Keratinocyte (primary cell): ENCODE results near the gene DACT3. TPM values are rescaled to one million over a fixed set of nuclear protein-coding genes. Genes with fewer than 3 reads are reported as not detected.

ENCODE experiments used
- DNase-seq: peaks from one replicate; pipeline ENCODE4 v3.0.0-alpha.2; 2011; ENCODE audit warnings: low read depth, missing footprints, low spot score
- FAIRE-seq: peaks from 2 replicates; lab custom pipeline; 2011; peaks lifted over from hg19 to GRCh38; lab: Jason Lieb, UNC
- H2AFZ ChIP-seq: 2 replicates; pipeline ENCODE4 v1.6.0; 2012; ENCODE audit warnings: low read length, control low read depth, inconsistent platforms; ENCODE audit not compliant: control insufficient read depth
- H3K27ac ChIP-seq: 2 replicates; pipeline ENCODE4 v1.5.1; 2011; ENCODE audit warnings: low read length; ENCODE audit not compliant: control insufficient read depth, insufficient read depth
- H3K27me3 ChIP-seq: 3 replicates; pipeline ENCODE4 v1.6.0; 2011; ENCODE audit warnings: low read length; ENCODE audit not compliant: control insufficient read depth, insufficient read depth; ENCODE audit errors: extremely low read depth
- H3K36me3 ChIP-seq, 2 experiments: 2 replicates in 1 of 2; 3 replicates in 1 of 2; pipeline ENCODE4 v1.5.1; 2011; ENCODE audit warnings: low read length in 2 of 2, mild to moderate bottlenecking in 1 of 2; ENCODE audit not compliant: control insufficient read depth in 2 of 2, insufficient read depth in 2 of 2; ENCODE audit errors: extremely low read depth in 1 of 2
- H3K4me1 ChIP-seq: 3 replicates; pipeline ENCODE4 v1.5.1; 2011; ENCODE audit warnings: low read length; ENCODE audit not compliant: control insufficient read depth, insufficient read depth; ENCODE audit errors: extremely low read depth
- H3K4me2 ChIP-seq: 3 replicates; pipeline ENCODE4 v1.6.0; 2011; ENCODE audit warnings: low read depth, low read length; ENCODE audit not compliant: control insufficient read depth, insufficient read depth; ENCODE audit errors: extremely low read depth
- H3K4me3 ChIP-seq, 3 experiments: fragments of 200-600 bp in 1 of 3; sonication (generic) in 1 of 3; 2 replicates in 2 of 3; 3 replicates in 1 of 3; pipeline ENCODE4 v1.5.1; 2011 to 2016; ENCODE audit warnings: low read length in 3 of 3, mild to moderate bottlenecking in 3 of 3, control low read depth in 2 of 3, inconsistent platforms in 1 of 3, low read depth in 1 of 3, mixed read lengths in 1 of 3, mixed run types in 1 of 3, moderate library complexity in 1 of 3; ENCODE audit not compliant: control insufficient read depth in 2 of 3, insufficient read depth in 2 of 3; ENCODE audit errors: extremely low read depth in 1 of 3
- H3K79me2 ChIP-seq: 2 replicates; pipeline ENCODE4 v1.6.0; 2012; ENCODE audit warnings: low read length; ENCODE audit not compliant: control insufficient read depth, insufficient read depth
- H3K9ac ChIP-seq: 3 replicates; pipeline ENCODE4 v1.6.0; 2011; ENCODE audit warnings: low read length; ENCODE audit not compliant: control insufficient read depth, insufficient read depth; ENCODE audit errors: extremely low read depth
- H3K9me1 ChIP-seq: 3 replicates; pipeline ENCODE4 v1.6.0; 2011; ENCODE audit warnings: low read length; ENCODE audit not compliant: control insufficient read depth, insufficient read depth; ENCODE audit errors: extremely low read depth
- H3K9me3 ChIP-seq: 2 replicates; pipeline ENCODE4 v1.5.1; 2012; ENCODE audit warnings: low read depth, low read length; ENCODE audit not compliant: control insufficient read depth
- H4K20me1 ChIP-seq: 3 replicates; pipeline ENCODE4 v1.6.0; 2011; ENCODE audit warnings: low read length; ENCODE audit not compliant: control insufficient read depth, insufficient read depth; ENCODE audit errors: extremely low read depth
- EZH2 ChIP-seq: IDR thresholded peaks from one replicate; pipeline ENCODE4 v1.6.1; 2012; ENCODE audit warnings: inconsistent platforms, mild to moderate bottlenecking, low read length, moderate library complexity
- dilution Hi-C: fragments of 300-500 bp; cut with MboI; formaldehyde crosslinking; loops from one replicate; pipeline ENCODE4 v1.7.0; 2020; ENCODE audit warnings: low sequenced_read_pairs; ENCODE audit not compliant: extremely low pct_ligation_motif_present
- polyA plus RNA-seq, 5 experiments: library from polyadenylated mRNA; depleted of rRNA in 3 of 5; stranded (reverse) in 3 of 5; stranded (forward) in 1 of 5; unstranded in 1 of 5; fragments of >200 nt; gene quantifications; 1 replicate in 1 of 5; 2 replicates in 3 of 5; 3 replicates in 1 of 5; pipeline versions ENCODE4 v1.2.1 to v1.2.3, GENCODE V29; 2011 to 2012; ENCODE audit warnings: missing spikeins in 2 of 5, low read depth in 1 of 5, low replicate concordance in 1 of 5
- TF ChIP-seq, protein P1 (sequence below), 3 experiments: IDR thresholded peaks in 1 of 3; conservative IDR thresholded peaks in 1 of 3; optimal IDR thresholded peaks in 1 of 3; 2 replicates in 2 of 3; 3 replicates in 1 of 3; pipeline versions ENCODE3 to v1.5.1; 2011; ENCODE audit warnings: low read length in 3 of 3, mild to moderate bottlenecking in 3 of 3, moderate library complexity in 2 of 3, control low read depth in 1 of 3, inconsistent platforms in 1 of 3; ENCODE audit not compliant: insufficient read depth in 2 of 3; ENCODE audit errors: extremely low read depth in 1 of 3

DACT3 gene
- polyA plus RNA-seq, 1 donor (not counting 4 experiments of a cell fraction or from before 2014, with no cell fraction given): 0.04 TPM

GRCh38 chr19:46610851-46611770 lies 49.9 kb downstream of the DACT3 start:
- H3K36me3 ChIP-seq: peaks cover 39 to 44% of the 10 kb centered on the region in 2 experiments
- no peak overlapping the region for H3K27ac ChIP-seq
- peaks cover 15% of the 10 kb centered on the region for H3K79me2 ChIP-seq
- H3K4me3 ChIP-seq: no peak overlapping the region
- DNase-seq (no peak), FAIRE-seq (peak; percentile 29)
- H3K4me1 ChIP-seq: peaks cover 8% of the 10 kb centered on the region
- no peak overlapping the region for H2AFZ ChIP-seq
- H3K9ac ChIP-seq: no peak overlapping the region
- dilution Hi-C loops: no loop called here
- H3K27me3 ChIP-seq: no peaks in the 10 kb centered on the region
- H3K9me3 ChIP-seq: no peaks in the 10 kb centered on the region
- TF ChIP-seq EZH2: no peak
- TF ChIP-seq, protein P1, sequence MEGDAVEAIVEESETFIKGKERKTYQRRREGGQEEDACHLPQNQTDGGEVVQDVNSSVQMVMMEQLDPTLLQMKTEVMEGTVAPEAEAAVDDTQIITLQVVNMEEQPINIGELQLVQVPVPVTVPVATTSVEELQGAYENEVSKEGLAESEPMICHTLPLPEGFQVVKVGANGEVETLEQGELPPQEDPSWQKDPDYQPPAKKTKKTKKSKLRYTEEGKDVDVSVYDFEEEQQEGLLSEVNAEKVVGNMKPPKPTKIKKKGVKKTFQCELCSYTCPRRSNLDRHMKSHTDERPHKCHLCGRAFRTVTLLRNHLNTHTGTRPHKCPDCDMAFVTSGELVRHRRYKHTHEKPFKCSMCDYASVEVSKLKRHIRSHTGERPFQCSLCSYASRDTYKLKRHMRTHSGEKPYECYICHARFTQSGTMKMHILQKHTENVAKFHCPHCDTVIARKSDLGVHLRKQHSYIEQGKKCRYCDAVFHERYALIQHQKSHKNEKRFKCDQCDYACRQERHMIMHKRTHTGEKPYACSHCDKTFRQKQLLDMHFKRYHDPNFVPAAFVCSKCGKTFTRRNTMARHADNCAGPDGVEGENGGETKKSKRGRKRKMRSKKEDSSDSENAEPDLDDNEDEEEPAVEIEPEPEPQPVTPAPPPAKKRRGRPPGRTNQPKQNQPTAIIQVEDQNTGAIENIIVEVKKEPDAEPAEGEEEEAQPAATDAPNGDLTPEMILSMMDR (optimal IDR thresholded peaks at IDR 0.05 in 1 of 3, IDR thresholded peaks at IDR 0.05 in 1 of 3, conservative IDR thresholded peaks at IDR 0.05 in 1 of 3; ENCODE audit: extremely low read depth in 1 of 3, insufficient read depth in 2 of 3, low read length in 3 of 3): no peak
- no peaks in the 10 kb centered on the region for H3K9me1 ChIP-seq
- H3K4me2 ChIP-seq: no peak overlapping the region
- peaks cover 10% of the 10 kb centered on the region for H4K20me1 ChIP-seq

GRCh38 chr19:46610413-46610775 lies 50.6 kb downstream of the DACT3 start:
- peaks cover 22% of the 10 kb centered on the region for H3K79me2 ChIP-seq
- H3K9ac ChIP-seq: no peak overlapping the region
- H3K4me3 ChIP-seq: no peak overlapping the region
- H3K4me1 ChIP-seq: peaks cover 15% of the 10 kb centered on the region
- dilution Hi-C loops: no loop called here
- H3K4me2 ChIP-seq: no peak overlapping the region
- no peaks in the 10 kb centered on the region for H3K9me3 ChIP-seq
- H3K27ac ChIP-seq: no peak overlapping the region
- H4K20me1 ChIP-seq: peaks cover 15% of the 10 kb centered on the region
- DNase-seq: no peak
- H3K36me3 ChIP-seq: peaks cover 45 to 51% of the 10 kb centered on the region in 2 experiments
- H3K27me3 ChIP-seq: no peaks in the 10 kb centered on the region
- H3K9me1 ChIP-seq: no peaks in the 10 kb centered on the region
- TF ChIP-seq, protein P1 (optimal IDR thresholded peaks at IDR 0.05 in 1 of 3, IDR thresholded peaks at IDR 0.05 in 1 of 3, conservative IDR thresholded peaks at IDR 0.05 in 1 of 3; ENCODE audit: extremely low read depth in 1 of 3, insufficient read depth in 2 of 3, low read length in 3 of 3): no peak
- TF ChIP-seq EZH2: no peak
- H2AFZ ChIP-seq: no peak overlapping the region
- no peak for FAIRE-seq
